ENCODE results near the gene DOK3. TPM values are rescaled to one million over a fixed set of nuclear protein-coding genes. Genes with fewer than 3 reads are reported as not detected.

The DOK3 gene
- total RNA-seq, 1 experiment from 2014 or later: 8.0 TPM

- H3K27me3 ChIP-seq (ENCODE audit: insufficient read depth, low read length): no peaks in the 10 kb centered on the region
- peak overlapping the region; percentile 20; the same call in 1 of the 2 replicates for H3K9ac ChIP-seq (ENCODE audit: low read length)
- RAD21 ChIA-PET (ENCODE audit: low non-redundant PET in 1 of 2, low total read pairs in 2 of 2, uncharacterized antibody in 2 of 2, unreplicated experiment in 2 of 2): no interaction called here
- peaks cover 16 to 46% of the 10 kb centered on the region in 2 experiments; a peak in 3 of 4 replicates for H3K36me3 ChIP-seq (ENCODE audit: control insufficient read depth in 1 of 2, insufficient read depth in 2 of 2, low read length in 2 of 2)
- POLR2A ChIA-PET: no interaction called here
- no peak overlapping the region for H3K4me3 ChIP-seq (replicated peaks in 1 of 2; ENCODE audit: low read depth in 1 of 2, low read length in 2 of 2)
- TF ChIP-seq SIN3A (IDR thresholded peaks at IDR 0.05; ENCODE audit: low read depth) (no peak), EGR1 (IDR thresholded peaks at IDR 0.05; ENCODE audit: low read depth) (no peak), ZNF274 (IDR thresholded peaks at IDR 0.05; ENCODE audit: low read depth, low read length) (no peak), SP1 (IDR thresholded peaks at IDR 0.05; ENCODE audit: low read depth) (no peak), YY1 (IDR thresholded peaks at IDR 0.05; ENCODE audit: extremely low read depth, insufficient replicate concordance, low read depth, low read length) (no peak), RAD21 (IDR thresholded peaks at IDR 0.05; ENCODE audit: low read depth) (no peak), ATF3 (IDR thresholded peaks at IDR 0.05) (no peak), POLR2A (IDR thresholded peaks at IDR 0.05; ENCODE audit: borderline replicate concordance, extremely low read depth, insufficient read depth, insufficient read length) (no peak), CTCF (IDR thresholded peaks at IDR 0.05 in 2 of 3, conservative IDR thresholded peaks at IDR 0.05 in 1 of 3; ENCODE audit: borderline replicate concordance in 1 of 3, insufficient read depth in 1 of 3, low read depth in 2 of 3, low read length in 2 of 3) (no peak), MAX (IDR thresholded peaks at IDR 0.05) (no peak), ZBTB33 (IDR thresholded peaks at IDR 0.05; ENCODE audit: extremely low read depth, insufficient replicate concordance, low read length) (no peak), ZFX (IDR thresholded peaks at IDR 0.05) (no peak), CBX3 (IDR thresholded peaks at IDR 0.05; ENCODE audit: low read depth) (no peak), EZH2 (IDR thresholded peaks at IDR 0.05) (no peak), EZH2phosphoT487 (IDR thresholded peaks at IDR 0.05; ENCODE audit: borderline replicate concordance) (no peak)
- CTCF ChIA-PET: no interaction called here
- peaks cover 57% of the 10 kb centered on the region for H3K79me2 ChIP-seq (ENCODE audit: insufficient read depth, low read length)
- DNase-seq (ENCODE audit: low read depth, low spot score) (no peak), ATAC-seq (no peak)
- no peaks in the 10 kb centered on the region for H3K9me3 ChIP-seq (ENCODE audit: control insufficient read depth in 1 of 2, insufficient read depth in 1 of 2, low read depth in 1 of 2, low read length in 2 of 2)
- no peak overlapping the region for H2AFZ ChIP-seq (ENCODE audit: low read depth, low read length, poor library complexity, severe bottlenecking)
- no TSS peak for BruUV-seq (replicated peaks)
- H4K20me1 ChIP-seq (ENCODE audit: insufficient read depth): peaks cover 11% of the 10 kb centered on the region; the same call in 1 of the 2 replicates
- peaks cover 30 to 52% of the 10 kb centered on the region in 2 experiments for H3K4me1 ChIP-seq (ENCODE audit: control insufficient read depth in 1 of 2, insufficient read depth in 2 of 2, low read length in 2 of 2)
- H3K27ac ChIP-seq (ENCODE audit: low read depth, low read length): peak overlapping the region; percentile 36; the same call in 1 of the 2 replicates
- intact Hi-C loops (cut with micrococcal nuclease): no loop called here
- H3K4me2 ChIP-seq (ENCODE audit: low read length): 0 out of 2 replicates have a peak overlapping the region, but pooled peaks have one; percentile 12
- H3K9me2 ChIP-seq (ENCODE audit: insufficient read depth): no peaks in the 10 kb centered on the region
Observed at GRCh38 chr5:177490992-177491391, 18.6 kb downstream of the DOK3 start.
